SJCRH30 (cell line): ENCODE data around the gene METRN. TPM values are rescaled to one million over a fixed set of nuclear protein-coding genes. Genes with fewer than 3 reads are reported as not detected.

Source experiments
- DNase-seq, 2 experiments: peaks; one replicate each; pipeline ENCODE4 v3.0.0-alpha.2; 2015 to 2020
- H3K27ac ChIP-seq: fragments of 250-450 bp; sonication (Bioruptor Pico); 2 replicates; pipeline ENCODE4 v1.5.1; 2020; ENCODE audit warnings: mild to moderate bottlenecking, moderate library complexity
- H3K27me3 ChIP-seq: fragments of 250-450 bp; sonication (Bioruptor Pico); 2 replicates; pipeline ENCODE4 v1.5.1; 2020; ENCODE audit warnings: mild to moderate bottlenecking, moderate library complexity
- H3K36me3 ChIP-seq: fragments of 250-450 bp; sonication (Bioruptor Pico); 2 replicates; pipeline ENCODE4 v1.5.1; 2020; ENCODE audit warnings: mild to moderate bottlenecking, moderate library complexity
- H3K4me1 ChIP-seq: fragments of 250-450 bp; sonication (Bioruptor Pico); 2 replicates; pipeline ENCODE4 v1.5.1; 2020; ENCODE audit warnings: mild to moderate bottlenecking, moderate library complexity
- H3K4me3 ChIP-seq: fragments of 250-450 bp; sonication (Bioruptor Pico); 2 replicates; pipeline ENCODE4 v1.5.1; 2020; ENCODE audit warnings: mild to moderate bottlenecking, moderate library complexity
- H3K9me3 ChIP-seq: fragments of 250-450 bp; sonication (Bioruptor Pico); replicated peaks from 2 replicates; pipeline ENCODE4 v1.5.1; 2020; ENCODE audit warnings: mild to moderate bottlenecking, moderate library complexity
- total RNA-seq: library from RNA; depleted of rRNA; stranded (reverse); fragments of >200 nt; shearing (Covaris generic); gene quantifications from 2 replicates; pipeline ENCODE4 v1.2.3, GENCODE V29; 2014; rRNA removed

METRN gene
- total RNA-seq, 1 experiment from 2014 or later, result 61.7 TPM

- H3K27ac ChIP-seq, result no peak overlapping the region
- H3K4me3 ChIP-seq, result no peak overlapping the region
- DNase-seq, result no peak
- H3K4me1 ChIP-seq, result no peaks in the 10 kb centered on the region
- no peaks in the 10 kb centered on the region for H3K9me3 ChIP-seq
- H3K36me3 ChIP-seq, result no peaks in the 10 kb centered on the region
- peaks cover 17% of the 10 kb centered on the region for H3K27me3 ChIP-seq
These were observed 51.3 kb downstream of the METRN start for GRCh38 chr16:766008-766819.

- H3K4me1 ChIP-seq, result no peaks in the 10 kb centered on the region
- H3K4me3 ChIP-seq, result no peak overlapping the region
- H3K27me3 ChIP-seq, result peaks cover 12% of the 10 kb centered on the region; the same call in 1 of the 2 replicates
- no peak overlapping the region for H3K27ac ChIP-seq
- no peaks in the 10 kb centered on the region for H3K36me3 ChIP-seq
- DNase-seq, result no peak
- H3K9me3 ChIP-seq, result no peaks in the 10 kb centered on the region
These were observed 52.1 kb downstream of the METRN start for GRCh38 chr16:766820-767640.

- H3K36me3 ChIP-seq, result no peaks in the 10 kb centered on the region
- H3K4me1 ChIP-seq, result no peaks in the 10 kb centered on the region
- peaks cover 4% of the 10 kb centered on the region; the same call in 1 of the 2 replicates for H3K27me3 ChIP-seq
- no peaks in the 10 kb centered on the region for H3K9me3 ChIP-seq
- H3K4me3 ChIP-seq, result no peak overlapping the region
- DNase-seq, result no peak
- H3K27ac ChIP-seq, result no peak overlapping the region
These were observed 52.9 kb downstream of the METRN start for GRCh38 chr16:767743-768235.

DNA sequence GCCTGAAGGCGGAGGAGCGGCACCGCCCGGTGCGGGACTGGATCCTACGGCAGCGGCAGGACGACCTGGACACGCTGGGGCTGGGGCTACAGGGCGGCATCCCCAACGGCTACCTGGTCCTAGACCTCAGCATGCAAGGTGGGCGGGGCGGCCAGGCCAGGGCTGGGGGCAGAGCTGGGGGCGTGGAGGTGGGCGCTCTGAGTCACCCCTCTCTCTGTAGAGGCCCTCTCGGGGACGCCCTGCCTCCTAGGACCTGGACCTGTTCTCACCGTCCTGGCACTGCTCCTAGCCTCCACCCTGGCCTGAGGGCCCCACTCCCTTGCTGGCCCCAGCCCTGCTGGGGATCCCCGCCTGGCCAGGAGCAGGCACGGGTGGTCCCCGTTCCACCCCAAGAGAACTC, 53.5 kb downstream of the METRN start:
- peak in 1 of 2 experiments; percentile 31 for DNase-seq

More for the DNA sequence above, 53.5 kb downstream of the METRN start:
- no peaks in the 10 kb centered on the region for H3K27me3 ChIP-seq
- no peaks in the 10 kb centered on the region for H3K4me1 ChIP-seq
- H3K27ac ChIP-seq, result no peak overlapping the region
- H3K4me3 ChIP-seq, result peak overlapping the region; percentile 34; the same call in 1 of the 2 replicates
- H3K9me3 ChIP-seq, result no peaks in the 10 kb centered on the region
- no peaks in the 10 kb centered on the region for H3K36me3 ChIP-seq

Other genes with a start within 250 kb of the METRN start
- gene CAPN15, start 187.4 kb upstream of the METRN start, total RNA-seq, result 48.8 and 54.0 TPM in 2 replicates
- not detected in 2 replicates for gene PRR35, start 154.7 kb upstream of the METRN start, total RNA-seq
- gene NHLRC4, start 148.1 kb upstream of the METRN start, total RNA-seq, result 0.08 TPM in 1 of 2 replicates, not detected in the other
- 20.9 and 24.4 TPM in 2 replicates for gene PIGQ, start 145.2 kb upstream of the METRN start, total RNA-seq
- 13.2 and 14.4 TPM in 2 replicates for gene RAB40C, start 125.1 kb upstream of the METRN start, total RNA-seq
- 0.04 and 0.05 TPM in 2 replicates for gene WFIKKN1, start 84.1 kb upstream of the METRN start, total RNA-seq
- gene METTL26, start 78.8 kb upstream of the METRN start, total RNA-seq, result 60.9 and 72.6 TPM in 2 replicates
- 3.3 and 4.6 TPM in 2 replicates for gene MCRIP2, start 73.3 kb upstream of the METRN start, total RNA-seq
- gene WDR90, start 65.8 kb upstream of the METRN start, total RNA-seq, result 10.5 and 18.3 TPM in 2 replicates
- 41.0 and 66.2 TPM in 2 replicates for gene RHOT2, start 47.0 kb upstream of the METRN start, total RNA-seq
- gene RHBDL1, start 39.4 kb upstream of the METRN start, total RNA-seq, result 0.94 and 2.5 TPM in 2 replicates
- gene STUB1, start 34.7 kb upstream of the METRN start, total RNA-seq, result 46.0 and 49.2 TPM in 2 replicates
- 22.7 and 23.4 TPM in 2 replicates for gene JMJD8, start 30.8 kb upstream of the METRN start, total RNA-seq
- gene WDR24, start 24.7 kb upstream of the METRN start, total RNA-seq, result 5.6 and 6.2 TPM in 2 replicates
- gene FBXL16, start 9.3 kb upstream of the METRN start, total RNA-seq, result 1.7 and 1.8 TPM in 2 replicates
- 11.4 and 11.7 TPM in 2 replicates for gene ANTKMT, start 6.0 kb downstream of the METRN start, total RNA-seq
- gene CCDC78, start 11.3 kb downstream of the METRN start, total RNA-seq, result 4.5 and 5.0 TPM in 2 replicates
- 6.0 and 8.9 TPM in 2 replicates for gene HAGHL, start 12.0 kb downstream of the METRN start, total RNA-seq
- 30.2 and 31.5 TPM in 2 replicates for gene CIAO3, start 25.9 kb downstream of the METRN start, total RNA-seq
- gene MSLN, start 45.6 kb downstream of the METRN start, total RNA-seq, result not detected in 2 replicates
- gene RPUSD1, start 73.3 kb downstream of the METRN start, total RNA-seq, result 35.5 and 38.7 TPM in 2 replicates
- gene CHTF18, start 73.5 kb downstream of the METRN start, total RNA-seq, result 34.5 and 46.0 TPM in 2 replicates
- gene GNG13, start 85.6 kb downstream of the METRN start, total RNA-seq, result not detected in 2 replicates